Endodermal cell (in vitro differentiated cells): ENCODE measurements around the gene ARL1. TPM values are rescaled to one million over a fixed set of nuclear protein-coding genes. Genes with fewer than 3 reads are reported as not detected.
"Not testable (repeated sequence)": the region's sequence is repeated elsewhere in the genome, so short reads cannot be mapped to it uniquely, and the experiment has no call there.

Experiments used
- DNase-seq: peaks from one replicate; pipeline ENCODE4 v3.0.0-alpha.2; 2017
- H3K27ac ChIP-seq: 2 replicates; pipeline ENCODE4 v1.5.1; 2013; ENCODE audit warnings: mild to moderate bottlenecking, low read depth, low read length, moderate library complexity
- H3K27me3 ChIP-seq: 2 replicates; pipeline ENCODE4 v1.6.1; 2013; ENCODE audit warnings: mild to moderate bottlenecking, low read length, moderate library complexity; ENCODE audit not compliant: insufficient read depth, control insufficient read depth, poor library complexity, severe bottlenecking
- H3K36me3 ChIP-seq: 2 replicates; pipeline ENCODE4 v1.7.0; 2013; ENCODE audit warnings: mild to moderate bottlenecking, low read length, moderate library complexity; ENCODE audit not compliant: control insufficient read depth, insufficient read depth
- H3K4me1 ChIP-seq: one replicate; pipeline ENCODE4 v1.7.0; 2013; ENCODE audit warnings: low read length; ENCODE audit not compliant: control insufficient read depth, insufficient read depth
- H3K4me3 ChIP-seq: 2 replicates; pipeline ENCODE4 v1.5.1; 2013; ENCODE audit warnings: mild to moderate bottlenecking, low read length, moderate library complexity
- H3K9ac ChIP-seq: 2 replicates; pipeline ENCODE4 v1.6.1; 2013; ENCODE audit warnings: mild to moderate bottlenecking, low read length, moderate library complexity; ENCODE audit not compliant: poor library complexity, severe bottlenecking; ENCODE audit errors: extremely low read depth
- H3K9me3 ChIP-seq: 2 replicates; pipeline ENCODE4 v1.6.1; 2013; ENCODE audit warnings: mild to moderate bottlenecking, low read length, moderate library complexity; ENCODE audit not compliant: control insufficient read depth
- H3K27ac Mint-ChIP-seq: 2 replicates; pipeline ENCODE4 v1.8.0; 2020; ENCODE audit warnings: mixed read lengths
- H3K27me3 Mint-ChIP-seq: 2 replicates; pipeline ENCODE4 v1.8.0; 2021; ENCODE audit warnings: mild to moderate bottlenecking, mixed read lengths; ENCODE audit not compliant: insufficient read depth
- H3K36me3 Mint-ChIP-seq: 2 replicates; pipeline ENCODE4 v1.8.0; 2020; ENCODE audit warnings: low read depth, mixed read lengths
- H3K4me1 Mint-ChIP-seq: 2 replicates; pipeline ENCODE4 v1.8.0; 2020; ENCODE audit warnings: mixed read lengths
- H3K4me3 Mint-ChIP-seq: 2 replicates; pipeline ENCODE4 v1.8.0; 2020; ENCODE audit warnings: mild to moderate bottlenecking, moderate library complexity, mixed read lengths
- H3K9me3 Mint-ChIP-seq: 2 replicates; pipeline ENCODE4 v1.8.0; 2020; ENCODE audit warnings: mild to moderate bottlenecking, mixed read lengths
- WGBS, 2 experiments: methylation state at CpG; one replicate each; pipeline versions ENCODE4 v1.1.5 to v1.1.7; 2013; ENCODE audit warnings: missing lambda C conversion rate in 2 of 2, mixed read lengths in 1 of 2; ENCODE audit not compliant: insufficient coverage in 1 of 2, insufficient read length in 1 of 2; 5-methylcytosine and 5-hydroxymethylcytosine counted together
- total RNA-seq, 2 donors: library from RNA; stranded (reverse); fragmentation: NEBNext Ultra II Directional in 1 of 2; extraction: Animal tissue kit (Norgen Biotek cat#: 25700) in 1 of 2; gene quantifications; 2 replicates in 1 of 2; 3 replicates in 1 of 2; pipeline ENCODE4 v1.2.1, GENCODE V29; 2021
- TF ChIP-seq, protein P1 (sequence below): fragments of 200-600 bp; sonication (generic); conservative IDR thresholded peaks from 2 replicates; pipeline ENCODE4 v1.5.0; 2021; ENCODE audit warnings: antibody characterized with exemption, mild to moderate bottlenecking

Gene ARL1
- total RNA-seq, 2 donors from 2014 or later = 80.6 to 86.3 TPM

- Mint-ChIP-seq H3K4me1 (no peaks in the 10 kb centered on the region), H3K27me3 (no peaks in the 10 kb centered on the region), H3K4me3 (no peak overlapping the region), H3K9me3 (peaks cover 5% of the 10 kb centered on the region), H3K27ac (no peak overlapping the region), H3K36me3 (no peaks in the 10 kb centered on the region)
- no peaks in the 10 kb centered on the region for H3K4me1 ChIP-seq
- no peak for DNase-seq
- TF ChIP-seq, protein P1, sequence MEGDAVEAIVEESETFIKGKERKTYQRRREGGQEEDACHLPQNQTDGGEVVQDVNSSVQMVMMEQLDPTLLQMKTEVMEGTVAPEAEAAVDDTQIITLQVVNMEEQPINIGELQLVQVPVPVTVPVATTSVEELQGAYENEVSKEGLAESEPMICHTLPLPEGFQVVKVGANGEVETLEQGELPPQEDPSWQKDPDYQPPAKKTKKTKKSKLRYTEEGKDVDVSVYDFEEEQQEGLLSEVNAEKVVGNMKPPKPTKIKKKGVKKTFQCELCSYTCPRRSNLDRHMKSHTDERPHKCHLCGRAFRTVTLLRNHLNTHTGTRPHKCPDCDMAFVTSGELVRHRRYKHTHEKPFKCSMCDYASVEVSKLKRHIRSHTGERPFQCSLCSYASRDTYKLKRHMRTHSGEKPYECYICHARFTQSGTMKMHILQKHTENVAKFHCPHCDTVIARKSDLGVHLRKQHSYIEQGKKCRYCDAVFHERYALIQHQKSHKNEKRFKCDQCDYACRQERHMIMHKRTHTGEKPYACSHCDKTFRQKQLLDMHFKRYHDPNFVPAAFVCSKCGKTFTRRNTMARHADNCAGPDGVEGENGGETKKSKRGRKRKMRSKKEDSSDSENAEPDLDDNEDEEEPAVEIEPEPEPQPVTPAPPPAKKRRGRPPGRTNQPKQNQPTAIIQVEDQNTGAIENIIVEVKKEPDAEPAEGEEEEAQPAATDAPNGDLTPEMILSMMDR = no peak
- no peaks in the 10 kb centered on the region for H3K36me3 ChIP-seq
- WGBS, 2 experiments = 94% methylated on average over 2 of the region's 2 CpGs; no CpG with 5 or more reads in 1 of the 2 experiments
- H3K9ac ChIP-seq = no peak overlapping the region
- no peaks in the 10 kb centered on the region for H3K27me3 ChIP-seq
- no peaks in the 10 kb centered on the region for H3K9me3 ChIP-seq
- H3K4me3 ChIP-seq = no peak overlapping the region
- no peak overlapping the region for H3K27ac ChIP-seq
These were observed 22.9 kb upstream of the ARL1 start for GRCh38 chr12:101430456-101430855.

GRCh38 chr12:101424620-101425019, 17.0 kb upstream of the ARL1 start:
- H3K9me3 Mint-ChIP-seq = peaks cover 5% of the 10 kb centered on the region
- 96% methylated on average over 2 of the region's 2 CpGs; no CpG with 5 or more reads in 1 of the 2 experiments for WGBS, 2 experiments
- H3K27me3 Mint-ChIP-seq = no peaks in the 10 kb centered on the region
- TF ChIP-seq, protein P1 = no peak
- no peaks in the 10 kb centered on the region for H3K36me3 Mint-ChIP-seq
- Histone ChIP-seq H3K4me3 (no peak overlapping the region), H3K27ac (no peak overlapping the region), H3K4me1 (no peaks in the 10 kb centered on the region), H3K9me3 (no peaks in the 10 kb centered on the region), H3K36me3 (no peaks in the 10 kb centered on the region), H3K27me3 (no peaks in the 10 kb centered on the region), H3K9ac (no peak overlapping the region)
- no peak overlapping the region for H3K4me3 Mint-ChIP-seq
- no peaks in the 10 kb centered on the region for H3K4me1 Mint-ChIP-seq
- H3K27ac Mint-ChIP-seq = no peak overlapping the region
- DNase-seq = no peak

DNA sequence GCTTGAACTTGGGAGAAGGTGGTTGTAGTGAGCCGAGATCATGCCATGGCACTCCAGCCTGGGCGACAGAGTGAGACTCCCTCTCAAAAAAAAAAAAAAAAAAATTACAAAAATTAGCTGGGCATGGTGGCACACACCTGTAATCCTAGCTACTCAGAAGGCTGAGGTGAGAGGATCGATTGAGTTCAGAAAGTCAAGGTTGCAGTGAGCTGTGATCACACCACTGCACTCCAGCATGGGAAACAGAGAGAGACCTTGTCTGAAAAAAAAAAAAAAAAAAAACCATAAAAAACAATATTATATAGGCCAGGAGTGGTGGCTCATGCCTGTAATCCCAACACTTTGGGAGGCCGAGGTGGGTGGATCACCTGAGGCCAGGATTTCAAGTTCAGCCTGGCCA, 14.5 kb upstream of the ARL1 start:
- H3K4me3 ChIP-seq, H3K27ac Mint-ChIP-seq, H3K4me1 Mint-ChIP-seq, H3K9me3 Mint-ChIP-seq, H3K4me1 ChIP-seq, H3K27ac ChIP-seq, H3K27me3 ChIP-seq, H3K9me3 ChIP-seq, H3K36me3 Mint-ChIP-seq, H3K4me3 Mint-ChIP-seq, H3K36me3 ChIP-seq, H3K27me3 Mint-ChIP-seq, DNase-seq, H3K9ac ChIP-seq: not testable (repeated sequence)
- WGBS, 2 experiments = 89 to 100% methylated on average over 2 to 4 of the region's 4 CpGs

- no peak overlapping the region for H3K27ac ChIP-seq
- Mint-ChIP-seq H3K27ac (no peak overlapping the region), H3K4me3 (no peak overlapping the region), H3K27me3 (peaks cover 8% of the 10 kb centered on the region), H3K9me3 (no peaks in the 10 kb centered on the region), H3K36me3 (no peaks in the 10 kb centered on the region), H3K4me1 (no peaks in the 10 kb centered on the region)
- H3K27me3 ChIP-seq = peaks cover 10% of the 10 kb centered on the region
- WGBS, 2 experiments = 100% methylated on average over 1 of the region's 1 CpG; no CpG with 5 or more reads in 1 of the 2 experiments
- no peaks in the 10 kb centered on the region for H3K36me3 ChIP-seq
- no peak overlapping the region for H3K4me3 ChIP-seq
- TF ChIP-seq, protein P1 = no peak
- DNase-seq = no peak
- no peaks in the 10 kb centered on the region for H3K9me3 ChIP-seq
- H3K4me1 ChIP-seq = no peaks in the 10 kb centered on the region
- H3K9ac ChIP-seq = no peak overlapping the region
These were observed 7.7 kb upstream of the ARL1 start for GRCh38 chr12:101415228-101415627.
